22Rv1 (cell line): Measurements from ENCODE around the gene HSP90AB1.

Experiments used
- CTCF ChIP-seq: fragments of 450-650 bp; IDR thresholded peaks from 2 replicates; pipeline ENCODE4 v1.5.1; 2017; ENCODE audit warnings: mild to moderate bottlenecking
- ZFX ChIP-seq: fragments of 450-650 bp; IDR thresholded peaks from 2 replicates; pipeline ENCODE4 v1.6.1; 2017; ENCODE audit warnings: antibody characterized with exemption, borderline replicate concordance

- TF ChIP-seq CTCF, result no peak
- no peak for TF ChIP-seq ZFX
Observed at GRCh38 chr6:44249082-44249748, 2.3 kb downstream of the HSP90AB1 start.
